GM18520 (cell line): ENCODE measurements around the gene KCNJ6.

Source experiments
- ATAC-seq: cut with Tn5 transposase; IDR thresholded peaks from one replicate; pipeline ENCODE4 v1.9.1; 2021; ENCODE audit not compliant: unreplicated experiment

The KCNJ6 gene

GRCh38 chr21:37868446-37869295 is 47.6 kb downstream of the KCNJ6 start:
- no peak for ATAC-seq

- ATAC-seq: no peak
Measured at GRCh38 chr21:37866027-37866426, 50.2 kb downstream of the KCNJ6 start.

GRCh38 chr21:37865156-37865555 is 51.1 kb downstream of the KCNJ6 start:
- ATAC-seq: no peak

GRCh38 chr21:37863842-37864241 is 52.4 kb downstream of the KCNJ6 start:
- no peak for ATAC-seq

- peak; percentile 48 for ATAC-seq
Measured at GRCh38 chr21:37862536-37862935, 53.7 kb downstream of the KCNJ6 start.

- ATAC-seq: no peak
Measured at GRCh38 chr21:37861561-37861960, 54.7 kb downstream of the KCNJ6 start.

GRCh38 chr21:37860416-37860815 is 55.8 kb downstream of the KCNJ6 start:
- no peak for ATAC-seq

GRCh38 chr21:37855647-37856625 is 60.3 kb downstream of the KCNJ6 start:
- no peak for ATAC-seq

- no peak for ATAC-seq
Measured at GRCh38 chr21:37855271-37855646, 61.0 kb downstream of the KCNJ6 start.

- ATAC-seq: no peak
Measured at GRCh38 chr21:37849506-37850102, 66.7 kb downstream of the KCNJ6 start.

- no peak for ATAC-seq
Measured at GRCh38 chr21:37848721-37849490, 67.4 kb downstream of the KCNJ6 start.

GRCh38 chr21:37845535-37845934 is 70.7 kb downstream of the KCNJ6 start:
- ATAC-seq: no peak

- no peak for ATAC-seq
Measured at GRCh38 chr21:37843191-37843590, 73.1 kb downstream of the KCNJ6 start.

- no peak for ATAC-seq
Measured at GRCh38 chr21:37842163-37842919, 73.9 kb downstream of the KCNJ6 start.

- no peak for ATAC-seq
Measured at GRCh38 chr21:37837381-37837780, 78.9 kb downstream of the KCNJ6 start.

GRCh38 chr21:37835481-37835880 is 80.8 kb downstream of the KCNJ6 start:
- ATAC-seq: no peak

GRCh38 chr21:37833301-37833700 is 83.0 kb downstream of the KCNJ6 start:
- no peak for ATAC-seq

- no peak for ATAC-seq
Measured at GRCh38 chr21:37829447-37829846, 86.8 kb downstream of the KCNJ6 start.

GRCh38 chr21:37828991-37829390 is 87.3 kb downstream of the KCNJ6 start:
- no peak for ATAC-seq

- no peak for ATAC-seq
Measured at GRCh38 chr21:37828556-37828955, 87.7 kb downstream of the KCNJ6 start.
